H1 (cell line): ENCODE data around the gene RABL2A. TPM values are rescaled to one million over a fixed set of nuclear protein-coding genes. Genes with fewer than 3 reads are reported as not detected.

Experiments
- CHD7 ChIP-seq: fragments of 300-600 bp; sonication (generic); IDR thresholded peaks from 2 replicates; pipeline ENCODE4 v1.7.1; 2012; ENCODE audit warnings: low read length, moderate library complexity, mild to moderate bottlenecking, inconsistent platforms; ENCODE audit not compliant: insufficient replicate concordance
- EP300 ChIP-seq, 2 experiments: IDR thresholded peaks; 1 replicate in 1 of 2; 2 replicates in 1 of 2; pipeline ENCODE4 v1.6.1; 2011 to 2012; ENCODE audit warnings: low read depth in 2 of 2, low read length in 2 of 2, mild to moderate bottlenecking in 2 of 2, borderline replicate concordance in 1 of 2, inconsistent platforms in 1 of 2, moderate library complexity in 1 of 2
- KDM1A ChIP-seq: fragments of 200-600, 300-600 bp; sonication (generic); IDR thresholded peaks from 2 replicates; pipeline ENCODE4 v1.7.1; 2016; ENCODE audit warnings: mild to moderate bottlenecking, low read length, borderline replicate concordance
- KDM4A ChIP-seq: IDR thresholded peaks from one replicate; pipeline ENCODE4 v1.7.1; 2012; ENCODE audit warnings: low read depth, mild to moderate bottlenecking, moderate library complexity, low read length, inconsistent platforms; ENCODE audit not compliant: severe bottlenecking
- RAD21 ChIP-seq, 2 experiments: IDR thresholded peaks in 1 of 2; conservative IDR thresholded peaks in 1 of 2; 2 replicates each; pipeline ENCODE4 v1.6.1; 2011; ENCODE audit warnings: low read depth in 2 of 2, low read length in 2 of 2, improper control_type of control experiment in 1 of 2, inconsistent platforms in 1 of 2, mild to moderate bottlenecking in 1 of 2, moderate library complexity in 1 of 2
- polyA plus RNA-seq, 7 experiments: library from polyadenylated mRNA; depleted of rRNA in 3 of 7; stranded (reverse) in 5 of 7; unstranded in 2 of 7; fragments of >200 nt in 5 of 7; fragments of 200-250 nt in 2 of 7; gene quantifications; 1 replicate in 5 of 7; 2 replicates in 1 of 7; 4 replicates in 1 of 7; pipeline versions ENCODE4 v1.2.1 to v1.2.3, GENCODE V29; 2011 to 2013; ENCODE audit warnings: missing spikeins in 2 of 7, mixed read lengths in 2 of 7
- total RNA-seq: library from RNA; stranded (reverse); fragmentation: NEBNext Ultra II Directional; extraction: Animal tissue kit (Norgen Biotek cat#: 25700); gene quantifications from 2 replicates; pipeline ENCODE4 v1.2.1, GENCODE V29; 2021

Gene RABL2A
- total and polyA plus RNA-seq, 2 of the 8 experiments (the other 6 are each of a cell fraction or from before 2014, with no cell fraction given) = 6.9 to 10.9 TPM

GRCh38 chr2:113686537-113686936 lies 59.5 kb downstream of the RABL2A start (continued):
- TF ChIP-seq CHD7 (no peak), KDM1A (no peak), EP300 (IDR thresholded peaks at IDR 0.05; ENCODE audit: borderline replicate concordance in 1 of 2, low read depth in 2 of 2, low read length in 2 of 2) (no peak), KDM4A (no peak), RAD21 (IDR thresholded peaks at IDR 0.05 in 1 of 2, conservative IDR thresholded peaks at IDR 0.05 in 1 of 2; ENCODE audit: low read depth in 2 of 2, low read length in 2 of 2) (no peak)
